GDM1 (cell line): Measurements from ENCODE around the gene PRRG2.
A peak's percentile ranks its signal among the peaks of the same experiment; 100 is the strongest.

Experiments
- DNase-seq: peaks from one replicate; lab custom pipeline; 2025; lab: John Stamatoyannopoulos, UW

PRRG2 gene

GRCh38 chr19:49557641-49558325 is 23.3 kb upstream of the PRRG2 start:
- no peak for DNase-seq

GRCh38 chr19:49558591-49558990 is 22.5 kb upstream of the PRRG2 start:
- no peak for DNase-seq

DNA sequence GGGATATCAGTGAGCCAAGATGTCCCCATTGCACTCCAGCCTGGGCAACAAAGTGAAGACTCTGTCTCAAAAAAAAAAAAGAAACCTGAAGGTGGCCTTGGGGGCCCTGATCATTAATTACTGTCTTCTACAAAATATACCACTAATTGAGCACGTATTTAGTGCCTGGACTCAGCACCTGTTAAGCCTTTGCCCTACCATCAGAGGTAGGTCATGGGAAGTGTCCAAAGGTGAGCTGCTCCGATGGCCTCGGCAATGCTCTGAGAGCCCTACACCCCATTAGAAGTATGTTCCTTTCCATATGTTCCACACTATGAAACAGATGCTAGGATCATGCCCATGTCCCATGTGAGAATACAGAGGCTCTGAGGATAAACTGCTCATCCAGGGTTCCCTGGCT is 21.7 kb upstream of the PRRG2 start:
- DNase-seq: no peak

GRCh38 chr19:49559928-49560327 is 21.2 kb upstream of the PRRG2 start:
- no peak for DNase-seq

- no peak for DNase-seq
These were observed 20.7 kb upstream of the PRRG2 start for GRCh38 chr19:49560358-49560900.

GRCh38 chr19:49564616-49565045 is 16.5 kb upstream of the PRRG2 start:
- no peak for DNase-seq

GRCh38 chr19:49565261-49565660 is 15.9 kb upstream of the PRRG2 start:
- DNase-seq: no peak

GRCh38 chr19:49566302-49566701 is 14.8 kb upstream of the PRRG2 start:
- DNase-seq: no peak

DNA sequence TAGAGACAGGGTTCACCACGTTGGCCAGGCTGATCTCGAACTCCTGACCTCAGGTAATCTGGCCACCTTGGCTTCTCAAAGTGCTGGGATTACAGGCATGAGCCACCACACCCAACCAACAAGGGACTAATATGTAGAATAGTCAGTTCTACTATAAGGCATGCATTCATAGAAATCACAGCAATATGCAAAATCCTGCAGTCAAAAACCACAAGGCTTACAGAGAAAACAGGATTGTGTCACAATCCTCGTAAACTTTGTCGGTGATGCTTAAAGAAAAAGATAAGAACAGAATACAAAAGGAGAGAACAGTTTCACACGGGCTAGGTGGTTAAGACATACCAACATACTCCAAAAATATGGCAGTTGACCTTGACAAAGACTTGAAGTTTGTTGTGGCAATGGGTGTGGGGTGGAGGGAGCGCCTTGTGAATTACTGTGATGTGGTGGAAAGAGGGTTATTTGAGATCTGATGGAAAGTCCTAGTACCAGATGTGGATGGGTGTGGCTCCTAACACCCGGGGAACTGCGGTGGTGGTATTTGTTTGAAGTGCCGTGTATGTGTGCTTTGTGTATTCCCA is 13.2 kb upstream of the PRRG2 start:
- DNase-seq: no peak

GRCh38 chr19:49570138-49570856 is 10.8 kb upstream of the PRRG2 start:
- peak; percentile 43 for DNase-seq

DNA sequence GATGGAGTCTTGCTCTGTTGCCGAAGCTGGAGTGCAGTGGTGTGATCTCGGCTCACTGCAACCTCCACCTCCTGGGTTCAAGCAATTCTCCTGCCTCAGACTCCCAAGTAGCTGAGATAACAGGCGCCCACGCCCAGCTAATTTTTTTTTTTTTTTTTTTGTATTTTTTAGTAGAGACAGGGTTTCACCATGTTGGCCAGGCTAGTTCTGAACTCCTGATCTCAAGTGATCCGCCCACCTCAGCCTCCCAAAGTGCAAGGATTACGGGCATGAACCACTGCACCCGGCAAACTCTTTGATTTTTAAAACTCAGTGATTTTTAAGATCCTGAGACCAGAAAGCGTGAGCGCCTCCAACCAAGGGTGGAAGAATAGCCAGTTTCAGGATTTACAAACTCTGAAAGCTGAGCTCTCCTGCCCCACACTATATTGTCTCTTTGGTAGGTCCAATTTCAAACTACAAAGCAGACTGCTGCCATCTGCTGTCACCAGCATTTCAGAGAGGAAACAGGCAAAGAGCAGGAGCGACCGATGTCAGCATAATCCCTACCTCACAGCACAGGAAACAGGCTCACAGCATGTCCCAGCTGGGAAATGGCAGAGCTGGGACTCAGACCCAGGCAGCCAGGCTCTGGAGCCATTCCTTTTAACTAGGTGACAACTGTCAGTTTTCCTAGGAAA is 10.0 kb upstream of the PRRG2 start:
- peak; percentile 9 for DNase-seq

- no peak for DNase-seq
These were observed 8.1 kb upstream of the PRRG2 start for GRCh38 chr19:49573009-49573408.

DNA sequence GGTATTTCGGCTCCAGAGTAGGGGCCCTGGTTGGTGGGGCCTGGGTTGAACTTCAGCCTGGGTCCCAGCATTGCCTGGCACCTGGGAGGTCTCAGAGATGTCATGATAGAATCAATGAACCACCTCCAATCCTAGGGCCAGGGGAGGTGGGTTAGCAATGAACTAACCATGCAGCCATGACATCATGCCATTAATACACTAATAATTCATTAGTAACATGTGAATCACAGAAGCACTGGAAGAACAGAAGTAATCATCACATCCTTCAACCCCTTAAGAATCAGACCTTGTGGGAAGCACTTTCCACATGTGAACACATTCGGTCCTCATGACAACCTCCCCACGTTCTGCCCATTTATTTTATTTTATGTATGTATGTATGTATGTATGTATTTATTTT is 7.7 kb upstream of the PRRG2 start:
- DNase-seq: no peak

DNA sequence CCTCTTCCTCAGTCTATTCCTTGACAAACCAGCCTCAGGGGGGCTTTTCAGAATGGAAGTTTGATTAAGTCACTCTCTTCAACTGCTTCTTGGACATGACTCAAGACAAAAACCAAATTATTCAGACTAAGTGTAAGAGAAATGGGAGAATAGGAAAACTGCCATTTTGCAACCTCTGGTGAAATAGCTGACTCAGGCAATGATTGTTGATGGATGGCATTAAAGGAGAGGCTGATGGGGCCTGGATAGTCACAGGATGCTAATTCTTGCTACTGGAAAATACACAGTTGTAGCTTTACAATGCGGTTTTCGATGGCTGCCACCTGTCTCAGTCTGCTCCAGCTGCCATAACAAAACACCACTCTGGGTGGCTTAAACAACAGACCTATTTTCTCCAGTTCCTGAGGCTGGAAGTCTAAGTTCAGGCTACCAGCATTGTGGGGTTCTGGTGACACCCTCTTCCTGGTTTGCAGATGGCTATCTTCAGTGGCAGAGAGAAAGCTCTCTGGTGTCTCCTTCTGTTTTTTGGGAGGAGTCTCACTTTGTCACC is 6.8 kb upstream of the PRRG2 start:
- no peak for DNase-seq

DNA sequence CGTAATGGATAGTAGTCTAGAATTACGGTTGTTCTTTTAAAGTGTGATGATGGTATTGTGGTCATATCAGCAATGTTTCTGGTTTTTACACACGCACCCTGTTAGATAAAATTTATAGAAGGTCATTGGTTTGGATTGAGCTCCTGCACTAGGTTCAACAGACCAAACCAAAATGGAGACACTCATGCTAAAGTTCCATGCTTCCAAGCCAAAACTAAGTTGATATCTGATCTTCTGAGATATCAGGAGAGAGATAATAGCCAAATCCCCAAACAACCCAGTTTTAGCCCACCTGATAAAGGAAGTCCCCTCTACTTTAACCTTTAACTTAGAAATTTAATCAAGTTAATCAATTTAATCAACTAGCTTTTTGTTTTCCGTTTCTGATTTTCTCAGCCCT is 1.9 kb upstream of the PRRG2 start:
- no peak for DNase-seq

GRCh38 chr19:49579947-49580263 is 1.2 kb upstream of the PRRG2 start:
- DNase-seq: no peak

- peak; percentile 90 for DNase-seq
These were observed 681 bp upstream of the PRRG2 start, which contains the start of gene NOSIP for GRCh38 chr19:49580264-49581006. Gene NOSIP, minus strand, starts transcription at chr19:49580556. Its CDS starts 19,865 bp downstream, at chr19:49560691.

DNA sequence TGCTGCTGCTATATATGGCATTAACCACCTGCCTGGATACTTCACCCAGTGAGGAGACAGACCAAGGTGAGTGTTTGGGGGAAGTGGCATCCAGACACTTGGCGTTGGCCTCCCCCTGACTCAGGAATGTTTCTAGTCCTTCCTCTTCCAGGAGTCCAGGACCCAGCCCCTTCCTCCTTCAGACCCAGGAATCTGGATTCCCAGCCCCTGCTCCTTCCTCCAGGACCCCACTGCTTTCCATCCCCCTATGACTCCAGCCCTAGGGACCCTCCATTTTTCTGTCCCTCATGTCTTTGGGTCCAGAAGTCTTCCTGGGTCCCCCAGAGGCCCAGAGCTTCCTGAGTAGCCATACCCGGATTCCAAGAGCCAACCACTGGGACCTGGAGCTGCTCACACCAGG is 2.1 kb downstream of the PRRG2 start:
- no peak for DNase-seq

GRCh38 chr19:49585023-49585422 is 3.9 kb downstream of the PRRG2 start:
- DNase-seq: no peak

DNA sequence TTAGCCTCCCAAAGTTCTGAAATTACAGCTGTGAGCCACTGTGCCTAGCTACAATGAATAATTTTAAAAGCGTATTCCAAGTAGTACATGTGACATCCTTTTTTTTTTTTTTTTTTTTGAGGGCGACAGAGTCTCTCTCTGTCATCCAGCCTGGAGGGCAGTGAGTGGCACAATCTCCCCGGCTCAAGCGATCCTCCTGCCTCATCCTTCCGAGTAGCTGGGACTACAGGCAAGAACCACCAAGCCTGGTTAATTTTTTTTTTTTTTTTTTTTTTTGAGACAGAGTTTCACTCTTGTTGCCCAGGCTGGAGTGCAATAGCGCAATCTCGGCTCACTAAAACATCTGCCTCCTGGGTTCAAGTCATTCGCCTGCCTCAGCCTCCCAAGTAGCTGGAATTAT is 6.1 kb downstream of the PRRG2 start:
- no peak for DNase-seq

- DNase-seq: no peak
These were observed 7.4 kb downstream of the PRRG2 start for GRCh38 chr19:49588365-49589122.
